Mesenchymal stem cell (in vitro differentiated cells and primary cell): ENCODE measurements around the gene CCL27.
A peak's percentile ranks its signal among the peaks of the same experiment; 100 is the strongest.

Experiments used
- DNase-seq: peaks from one replicate; pipeline ENCODE4 v3.0.0-alpha.2; 2013
- H2AFZ ChIP-seq: one replicate; pipeline ENCODE4 v1.6.1; 2013; ENCODE audit warnings: low read depth, mild to moderate bottlenecking, control low read depth, inconsistent platforms, low read length, moderate library complexity
- H2AK5ac ChIP-seq: 2 replicates; pipeline ENCODE4 v1.6.1; 2013; ENCODE audit warnings: low read length, moderate library complexity, mild to moderate bottlenecking, inconsistent platforms; ENCODE audit not compliant: severe bottlenecking
- H2BK120ac ChIP-seq: one replicate; pipeline ENCODE4 v1.6.1; 2013; ENCODE audit warnings: low read depth, mild to moderate bottlenecking, inconsistent platforms, low read length, moderate library complexity
- H2BK12ac ChIP-seq, 2 experiments: one replicate each; pipeline ENCODE4 v1.6.1; 2013; ENCODE audit warnings: inconsistent platforms in 2 of 2, low read length in 2 of 2, mild to moderate bottlenecking in 2 of 2, moderate library complexity in 2 of 2, control low read depth in 1 of 2
- H2BK15ac ChIP-seq: one replicate; pipeline ENCODE4 v1.6.1; 2013; ENCODE audit warnings: mild to moderate bottlenecking, low read depth, inconsistent platforms; ENCODE audit not compliant: poor library complexity, severe bottlenecking
- H2BK5ac ChIP-seq: 2 replicates; pipeline ENCODE4 v1.6.1; 2013; ENCODE audit warnings: low read depth, mild to moderate bottlenecking, low read length, control low read depth, inconsistent platforms; ENCODE audit not compliant: poor library complexity, severe bottlenecking
- H3K14ac ChIP-seq, 2 experiments: one replicate each; pipeline ENCODE4 v1.6.1; 2013; ENCODE audit warnings: inconsistent platforms in 2 of 2, low read length in 2 of 2, control low read depth in 1 of 2, mild to moderate bottlenecking in 1 of 2, moderate library complexity in 1 of 2
- H3K18ac ChIP-seq, 2 experiments: one replicate each; pipeline ENCODE4 v1.6.1; 2013; ENCODE audit warnings: inconsistent platforms in 2 of 2, low read length in 2 of 2, control low read depth in 1 of 2, low read depth in 1 of 2, mild to moderate bottlenecking in 1 of 2
- H3K23ac ChIP-seq, 2 experiments: one replicate each; pipeline ENCODE4 v1.6.1; 2013; ENCODE audit warnings: inconsistent platforms in 2 of 2, low read length in 2 of 2, mild to moderate bottlenecking in 2 of 2, moderate library complexity in 2 of 2, control low read depth in 1 of 2
- H3K27ac ChIP-seq: 2 replicates; pipeline ENCODE4 v1.5.1; 2013; ENCODE audit warnings: mild to moderate bottlenecking, moderate library complexity, low read length, control low read depth, inconsistent platforms; ENCODE audit not compliant: poor library complexity, severe bottlenecking
- H3K27me3 ChIP-seq, 2 experiments: 2 replicates each; pipeline versions ENCODE4 v1.6.1 to v1.7.0; 2013; ENCODE audit warnings: low read length in 2 of 2, mild to moderate bottlenecking in 2 of 2, moderate library complexity in 2 of 2, control low read depth in 1 of 2, inconsistent platforms in 1 of 2; ENCODE audit not compliant: control insufficient read depth in 1 of 2, insufficient read depth in 1 of 2
- H3K36me3 ChIP-seq, 2 experiments: 2 replicates each; pipeline versions ENCODE4 v1.6.1 to v1.7.0; 2013; ENCODE audit warnings: low read length in 2 of 2, control low read depth in 1 of 2, inconsistent platforms in 1 of 2, low read depth in 1 of 2, mild to moderate bottlenecking in 1 of 2; ENCODE audit not compliant: insufficient read depth in 2 of 2, control insufficient read depth in 1 of 2
- H3K4ac ChIP-seq, 2 experiments: one replicate each; pipeline ENCODE4 v1.6.1; 2013; ENCODE audit warnings: inconsistent platforms in 2 of 2, low read length in 2 of 2, mild to moderate bottlenecking in 2 of 2, moderate library complexity in 2 of 2, control low read depth in 1 of 2, low read depth in 1 of 2
- H3K4me1 ChIP-seq: 2 replicates; pipeline ENCODE4 v1.6.1; 2013; ENCODE audit warnings: low read depth, low read length, control low read depth; ENCODE audit not compliant: control insufficient read depth, insufficient read depth
- H3K4me2 ChIP-seq: 2 replicates; pipeline ENCODE4 v1.6.1; 2013; ENCODE audit warnings: low read length, mild to moderate bottlenecking, inconsistent platforms; ENCODE audit not compliant: poor library complexity, severe bottlenecking
- H3K4me3 ChIP-seq, 2 experiments: 2 replicates each; pipeline versions ENCODE4 v1.5.1 to v1.7.0; 2013; ENCODE audit warnings: low read length in 2 of 2, mild to moderate bottlenecking in 2 of 2, control low read depth in 1 of 2, low read depth in 1 of 2; ENCODE audit not compliant: insufficient read depth in 1 of 2
- H3K79me1 ChIP-seq: replicated peaks from 2 replicates; pipeline ENCODE4 v1.6.1; 2013; ENCODE audit warnings: mild to moderate bottlenecking, control low read depth, low read length, inconsistent platforms; ENCODE audit not compliant: poor library complexity, severe bottlenecking
- H3K9ac ChIP-seq: 2 replicates; pipeline ENCODE4 v1.7.0; 2013; ENCODE audit warnings: mild to moderate bottlenecking, low read length, moderate library complexity
- H3K9me3 ChIP-seq: 2 replicates; pipeline ENCODE4 v1.7.0; 2013; ENCODE audit warnings: mild to moderate bottlenecking, low read length; ENCODE audit not compliant: control insufficient read depth
- H4K8ac ChIP-seq: one replicate; pipeline ENCODE4 v1.6.1; 2013; ENCODE audit warnings: inconsistent platforms, mild to moderate bottlenecking, low read length, moderate library complexity
- H4K91ac ChIP-seq: one replicate; pipeline ENCODE4 v1.6.1; 2013; ENCODE audit warnings: mild to moderate bottlenecking, low read length, inconsistent platforms
- WGBS: methylation state at CpG from one replicate; pipeline ENCODE4 v1.1.7; 2013; ENCODE audit warnings: mixed read lengths; 5-methylcytosine and 5-hydroxymethylcytosine counted together

Gene CCL27

DNA sequence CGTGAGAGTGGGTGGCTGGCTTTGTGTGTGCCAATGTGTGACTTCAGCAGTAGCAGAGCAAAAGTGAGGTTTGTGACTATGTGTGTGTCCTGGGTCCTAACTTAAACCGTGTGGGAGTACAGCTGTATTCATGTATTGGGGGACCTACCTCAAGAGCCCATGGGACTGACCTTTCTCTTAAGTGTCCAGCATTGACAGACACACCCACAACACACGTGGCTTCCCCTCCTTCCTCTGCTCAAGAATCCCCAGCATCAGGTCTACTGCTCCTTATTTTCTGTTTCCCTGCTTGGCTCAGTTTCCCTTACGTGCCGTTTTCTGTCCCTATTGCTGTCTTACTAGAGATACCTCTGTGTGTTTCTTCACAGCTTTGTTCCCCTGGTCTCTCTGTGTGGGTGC, 9.9 kb downstream of the CCL27 start:
- H2BK15ac ChIP-seq = peak overlapping the region; percentile 68
- peak overlapping the region; percentile 0 for H4K8ac ChIP-seq
- H3K36me3 ChIP-seq = peaks cover 29 to 33% of the 10 kb centered on the region in 2 experiments
- H3K27me3 ChIP-seq = no peaks in the 10 kb centered on the region
- H3K4ac ChIP-seq = peak overlapping the region; percentile 37 to 85
- peaks cover 27% of the 10 kb centered on the region for H3K79me1 ChIP-seq
- H3K9ac ChIP-seq = peak overlapping the region; percentile 83
- H3K4me1 ChIP-seq = peaks cover 34% of the 10 kb centered on the region
- DNase-seq = no peak
- 41% methylated on average over 5 of the region's 5 CpGs for WGBS
- H3K14ac ChIP-seq = peak overlapping the region in 1 of 2 experiments; percentile 88
- peak overlapping the region; percentile 1 to 94 for H3K18ac ChIP-seq
- H2BK12ac ChIP-seq = peak overlapping the region; percentile 69 to 88
- H3K9me3 ChIP-seq = no peaks in the 10 kb centered on the region
- H2BK120ac ChIP-seq = no peak overlapping the region
- no peak overlapping the region for H2AFZ ChIP-seq
- peak overlapping the region in 1 of 2 experiments; percentile 73 for H3K23ac ChIP-seq
- H3K4me2 ChIP-seq = peak overlapping the region; percentile 77
- H2AK5ac ChIP-seq = no peak overlapping the region
- H4K91ac ChIP-seq = peak overlapping the region; percentile 77
- H3K27ac ChIP-seq = no peak overlapping the region
- peak overlapping the region in 1 of 2 experiments; percentile 82 for H3K4me3 ChIP-seq
- no peak overlapping the region for H2BK5ac ChIP-seq

- no peak within 1 kb of the TSS for H2BK5ac ChIP-seq
- under 1% methylated on average over 21 of the region's 24 CpGs for WGBS
Observed at GRCh38 chr9:34651876-34652601, 10.4 kb downstream of the CCL27 start, which contains the start of gene IL11RA. Gene IL11RA (plus strand): TSS chr9:34652185. CDS start chr9:34655218, 3,033 bp downstream.

GRCh38 chr9:34651321-34651720, 11.1 kb downstream of the CCL27 start:
- Histone ChIP-seq H3K79me1 (peaks cover 29% of the 10 kb centered on the region), H3K4me2 (peak overlapping the region; percentile 77), H2BK12ac (no peak overlapping the region), H2BK5ac (no peak overlapping the region), H2AK5ac (peak overlapping the region; percentile 6), H3K27ac (peak overlapping the region; percentile 74), H4K91ac (peak overlapping the region; percentile 29), H3K36me3 (peaks cover 27 to 28% of the 10 kb centered on the region in 2 experiments), H3K9ac (peak overlapping the region; percentile 83), H2AFZ (no peak overlapping the region), H3K27me3 (no peaks in the 10 kb centered on the region), H3K14ac (no peak overlapping the region), H3K4me3 (peak overlapping the region in 1 of 2 experiments; percentile 82), H2BK120ac (no peak overlapping the region), H4K8ac (peak overlapping the region; percentile 28), H2BK15ac (no peak overlapping the region), H3K23ac (no peak overlapping the region), H3K4me1 (peaks cover 41% of the 10 kb centered on the region), H3K18ac (peak overlapping the region; percentile 9 to 61), H3K9me3 (no peaks in the 10 kb centered on the region), H3K4ac (peak overlapping the region; percentile 51 to 55)
- DNase-seq = peak; percentile 48
- 73% methylated on average over 2 of the region's 4 CpGs for WGBS

More at GRCh38 chr9:34651876-34652601, 10.4 kb downstream of the CCL27 start, which contains the start of gene IL11RA:
- peak within 1 kb of the TSS; percentile 83 for H3K9ac ChIP-seq
- peak within 1 kb of the TSS in 1 of 2 experiments; percentile 73 for H3K23ac ChIP-seq
- H3K14ac ChIP-seq = peak within 1 kb of the TSS in 1 of 2 experiments; percentile 88
- peak within 1 kb of the TSS; percentile 68 for H2BK15ac ChIP-seq
- peak; percentile 88 for DNase-seq
- peak within 1 kb of the TSS; percentile 46 for H2AFZ ChIP-seq
- no peaks in the 10 kb centered on the region for H3K27me3 ChIP-seq
- H2BK120ac ChIP-seq = no peak within 1 kb of the TSS
- peaks cover 29 to 33% of the 10 kb centered on the region in 2 experiments for H3K36me3 ChIP-seq
- peak within 1 kb of the TSS; percentile 74 for H3K27ac ChIP-seq
- peak within 1 kb of the TSS; percentile 69 to 88 for H2BK12ac ChIP-seq
- peak within 1 kb of the TSS; percentile 51 to 85 for H3K4ac ChIP-seq
- peak within 1 kb of the TSS; percentile 77 for H3K4me2 ChIP-seq
- peak within 1 kb of the TSS; percentile 57 to 82 for H3K4me3 ChIP-seq
- H3K18ac ChIP-seq = peak within 1 kb of the TSS; percentile 75 to 94
- H2AK5ac ChIP-seq = peak within 1 kb of the TSS; percentile 6
- H4K8ac ChIP-seq = peak within 1 kb of the TSS; percentile 73
- no peaks in the 10 kb centered on the region for H3K9me3 ChIP-seq
- H3K79me1 ChIP-seq = peaks cover 29% of the 10 kb centered on the region
- peaks cover 40% of the 10 kb centered on the region for H3K4me1 ChIP-seq
- peak within 1 kb of the TSS; percentile 77 for H4K91ac ChIP-seq

GRCh38 chr9:34650816-34651215, 11.6 kb downstream of the CCL27 start:
- Histone ChIP-seq H3K4me1 (peaks cover 44% of the 10 kb centered on the region), H2BK12ac (no peak overlapping the region), H3K36me3 (peaks cover 27 to 28% of the 10 kb centered on the region in 2 experiments), H3K4me2 (no peak overlapping the region), H2AFZ (no peak overlapping the region), H3K27ac (no peak overlapping the region), H2AK5ac (no peak overlapping the region), H2BK120ac (no peak overlapping the region), H3K27me3 (no peaks in the 10 kb centered on the region), H3K4ac (no peak overlapping the region), H3K9me3 (no peaks in the 10 kb centered on the region), H3K18ac (no peak overlapping the region), H4K91ac (peak overlapping the region; percentile 7), H3K14ac (no peak overlapping the region), H3K4me3 (peak overlapping the region in 1 of 2 experiments; percentile 82), H3K23ac (no peak overlapping the region), H2BK15ac (no peak overlapping the region), H4K8ac (no peak overlapping the region), H3K79me1 (peaks cover 29% of the 10 kb centered on the region), H3K9ac (no peak overlapping the region), H2BK5ac (no peak overlapping the region)
- no peak for DNase-seq
- 93% methylated on average over 2 of the region's 5 CpGs for WGBS
